ENCODE measurements around the gene PPM1E. TPM values are rescaled to one million over a fixed set of nuclear protein-coding genes. Genes with fewer than 3 reads are reported as not detected.

Gene PPM1E
- total RNA-seq, 4 donors from 2014 or later, result under 0.01 to 0.42 TPM; not detected in 2

- H3K4me1 ChIP-seq, result peaks cover 0 to 4% (median 0%) of the 10 kb centered on the region in 4 donors
- H3K9me3 ChIP-seq, result no peaks in the 10 kb centered on the region
- TF ChIP-seq CTCF (IDR thresholded peaks at IDR 0.05) (no peak), EP300 (IDR thresholded peaks at IDR 0.05) (no peak), POLR2A (IDR thresholded peaks at IDR 0.05) (no peak)
- no peaks in the 10 kb centered on the region for H3K27me3 ChIP-seq
- WGBS, 2 donors, result 49 to 50% methylated on average over 2 of the region's 2 CpGs
- H3K4me3 ChIP-seq, result no peak overlapping the region
- no peak overlapping the region for H3K27ac ChIP-seq
- H3K36me3 ChIP-seq, result peaks cover 0 to 6% (median 0%) of the 10 kb centered on the region in 3 donors
- DNase-seq (ENCODE audit: low spot score in 2 of 2), result no peak
Observed at GRCh38 chr17:58989629-58990028, 234.0 kb downstream of the PPM1E start.

GRCh38 chr17:58991718-58992331, 236.2 kb downstream of the PPM1E start:
- H3K27me3 ChIP-seq, result no peaks in the 10 kb centered on the region
- 66 to 83% methylated on average over 4 of the region's 4 CpGs for WGBS, 2 donors
- H3K36me3 ChIP-seq, result peaks cover 0 to 17% (median 0%) of the 10 kb centered on the region in 3 donors
- H3K4me1 ChIP-seq, result peaks cover 0 to 4% (median 0%) of the 10 kb centered on the region in 4 donors
- H3K4me3 ChIP-seq, result no peak overlapping the region
- H3K27ac ChIP-seq, result peak overlapping the region in 1 of 4 donors; percentile 28
- H3K9me3 ChIP-seq, result no peaks in the 10 kb centered on the region
- no peak for TF ChIP-seq POLR2A (IDR thresholded peaks at IDR 0.05)
- TF ChIP-seq EP300 (IDR thresholded peaks at IDR 0.05), result no peak
- TF ChIP-seq CTCF (IDR thresholded peaks at IDR 0.05), result no peak
- no peak for DNase-seq (ENCODE audit: low spot score in 2 of 2)

- TF ChIP-seq EP300 (IDR thresholded peaks at IDR 0.05), result no peak
- TF ChIP-seq CTCF (IDR thresholded peaks at IDR 0.05), result no peak
- no peak for TF ChIP-seq POLR2A (IDR thresholded peaks at IDR 0.05)
- DNase-seq (ENCODE audit: low spot score in 2 of 2), result no peak
- Histone ChIP-seq H3K27ac (peak overlapping the region in 1 of 4 donors; percentile 50), H3K4me1 (peaks cover 0 to 4% (median 2%) of the 10 kb centered on the region in 4 donors), H3K9me3 (no peaks in the 10 kb centered on the region), H3K36me3 (peaks cover 0 to 11% (median 0%) of the 10 kb centered on the region in 3 donors), H3K27me3 (no peaks in the 10 kb centered on the region), H3K4me3 (no peak overlapping the region)
- WGBS, 2 donors, result 56 to 64% methylated on average over 5 of the region's 5 CpGs
Observed at GRCh38 chr17:58993311-58993710, 237.7 kb downstream of the PPM1E start.

GRCh38 chr17:58995247-58995940, 239.7 kb downstream of the PPM1E start:
- no peak overlapping the region for H3K27ac ChIP-seq
- TF ChIP-seq EP300 (IDR thresholded peaks at IDR 0.05), result no peak
- no peak for TF ChIP-seq POLR2A (IDR thresholded peaks at IDR 0.05)
- no peak for TF ChIP-seq CTCF (IDR thresholded peaks at IDR 0.05)
- WGBS, 2 donors, result 96 to 97% methylated on average over 7 of the region's 7 CpGs
- H3K4me1 ChIP-seq, result peaks cover 0 to 4% (median 2%) of the 10 kb centered on the region in 4 donors
- H3K36me3 ChIP-seq, result peaks cover 0 to 20% (median 0%) of the 10 kb centered on the region in 3 donors
- no peaks in the 10 kb centered on the region for H3K27me3 ChIP-seq
- no peak for DNase-seq (ENCODE audit: low spot score in 2 of 2)
- no peak overlapping the region for H3K4me3 ChIP-seq
- H3K9me3 ChIP-seq, result no peaks in the 10 kb centered on the region

GRCh38 chr17:58996968-58997367, 241.3 kb downstream of the PPM1E start:
- DNase-seq (ENCODE audit: low spot score in 2 of 2), result no peak
- no peak for TF ChIP-seq CTCF (IDR thresholded peaks at IDR 0.05)
- no peak for TF ChIP-seq POLR2A (IDR thresholded peaks at IDR 0.05)
- peak in 1 of 2 donors; percentile 28 for TF ChIP-seq EP300 (IDR thresholded peaks at IDR 0.05)
- Histone ChIP-seq H3K36me3 (peaks cover 0 to 24% (median 0%) of the 10 kb centered on the region in 3 donors), H3K27me3 (no peaks in the 10 kb centered on the region), H3K9me3 (no peaks in the 10 kb centered on the region), H3K4me3 (no peak overlapping the region), H3K4me1 (peaks cover 0 to 13% (median 3%) of the 10 kb centered on the region in 4 donors), H3K27ac (peak overlapping the region in 1 of 4 donors; percentile 42)
- 77 to 80% methylated on average over 4 of the region's 4 CpGs for WGBS, 2 donors
